GM21515 (cell line): ENCODE measurements around the gene ITGA3.

Source experiments
- ATAC-seq: cut with Tn5 transposase; IDR thresholded peaks from one replicate; pipeline ENCODE4 v1.9.1; 2021; ENCODE audit not compliant: unreplicated experiment

Gene ITGA3

DNA sequence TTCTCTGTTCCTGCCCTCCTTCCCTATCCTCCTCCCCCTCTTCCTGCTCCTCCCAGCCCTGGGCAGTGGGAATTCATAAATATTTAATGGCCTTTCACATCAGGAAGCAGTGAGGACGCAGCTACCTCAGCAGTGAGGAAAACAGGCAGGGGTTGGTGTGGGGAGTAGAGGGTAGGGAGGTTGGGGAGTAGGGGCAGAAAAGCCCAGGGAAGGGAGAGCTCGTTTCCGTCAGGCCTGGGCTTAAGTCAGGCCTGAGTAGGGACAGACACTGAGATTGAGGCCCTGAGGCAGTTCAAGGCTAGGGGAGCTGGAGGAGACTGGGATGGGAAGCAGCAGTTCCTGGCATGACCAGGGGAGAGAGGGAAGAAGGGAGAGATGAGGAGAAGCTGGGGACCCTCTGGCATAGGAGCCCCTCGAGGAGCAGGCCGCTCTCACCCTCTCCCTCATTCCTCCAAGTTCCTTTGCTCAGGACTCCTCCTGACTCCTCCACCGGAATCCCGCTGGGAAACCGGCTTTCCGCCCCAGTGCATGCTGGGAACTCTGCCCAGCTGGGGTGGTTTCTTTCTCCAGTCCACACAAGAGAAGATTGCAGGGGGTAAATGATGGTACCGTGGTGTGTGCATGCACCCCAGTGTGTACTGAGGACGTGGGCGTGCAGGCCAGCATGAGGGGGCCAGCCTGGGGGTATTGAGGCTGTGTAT lies 67.9 kb downstream of the ITGA3 start:
- ATAC-seq, result no peak

DNA sequence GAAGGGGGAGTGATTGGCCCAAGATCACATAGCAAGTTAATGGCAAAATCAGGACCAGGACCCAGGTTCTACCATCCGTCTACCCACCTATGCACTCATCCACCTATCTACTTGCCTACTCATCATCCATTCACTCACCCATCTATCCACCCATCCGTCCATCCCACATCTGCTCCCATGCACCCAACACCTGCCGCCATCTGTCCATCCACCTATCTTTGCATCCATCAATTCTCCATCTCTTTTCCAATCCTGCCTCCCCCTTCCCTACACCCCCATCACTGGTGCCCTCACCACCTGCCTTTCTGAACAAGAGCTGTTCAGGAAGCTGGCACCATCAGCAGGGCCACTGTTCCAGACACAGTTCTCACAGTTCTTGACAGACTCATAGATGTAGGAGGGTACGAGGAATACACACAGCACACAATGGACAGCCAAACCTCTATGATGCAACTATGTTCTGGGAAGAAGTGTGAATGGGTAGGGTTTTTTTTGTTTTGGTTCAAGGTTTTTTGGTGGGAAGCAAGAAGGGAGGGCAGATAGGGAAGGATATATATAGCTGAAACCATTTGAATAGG lies 69.6 kb downstream of the ITGA3 start:
- no peak for ATAC-seq

DNA sequence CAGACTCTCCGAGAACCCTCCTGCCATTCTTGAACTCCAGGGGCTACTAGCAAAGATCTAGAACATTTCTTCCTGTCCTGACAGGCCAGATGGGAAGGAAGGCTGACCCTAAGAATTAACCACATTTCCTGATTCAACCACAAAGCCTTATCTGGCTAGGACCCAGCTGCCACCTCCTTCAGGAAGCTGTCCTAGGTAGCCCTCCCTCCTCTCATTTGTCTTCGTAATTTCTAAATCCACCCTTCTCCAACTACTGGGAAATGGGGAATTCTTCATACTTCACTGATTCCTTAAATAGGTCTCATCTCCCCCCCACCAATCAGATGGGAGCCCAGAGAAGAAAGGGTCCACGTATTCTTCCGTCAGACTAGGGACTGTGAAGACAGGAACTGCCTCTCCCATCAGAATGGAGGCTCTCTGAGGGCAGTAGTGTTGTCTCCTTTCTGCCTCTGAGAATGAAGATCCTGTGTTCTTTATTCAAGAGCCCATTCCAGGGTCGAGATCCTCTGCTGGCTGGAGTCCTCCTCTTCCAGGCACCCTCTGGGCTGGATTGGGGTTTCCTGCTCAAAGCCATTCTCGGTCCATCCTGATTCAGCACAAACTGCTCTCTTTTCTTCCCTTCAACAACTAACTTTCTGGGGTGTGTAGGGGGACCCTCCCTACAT lies 71.9 kb downstream of the ITGA3 start:
- no peak for ATAC-seq

DNA sequence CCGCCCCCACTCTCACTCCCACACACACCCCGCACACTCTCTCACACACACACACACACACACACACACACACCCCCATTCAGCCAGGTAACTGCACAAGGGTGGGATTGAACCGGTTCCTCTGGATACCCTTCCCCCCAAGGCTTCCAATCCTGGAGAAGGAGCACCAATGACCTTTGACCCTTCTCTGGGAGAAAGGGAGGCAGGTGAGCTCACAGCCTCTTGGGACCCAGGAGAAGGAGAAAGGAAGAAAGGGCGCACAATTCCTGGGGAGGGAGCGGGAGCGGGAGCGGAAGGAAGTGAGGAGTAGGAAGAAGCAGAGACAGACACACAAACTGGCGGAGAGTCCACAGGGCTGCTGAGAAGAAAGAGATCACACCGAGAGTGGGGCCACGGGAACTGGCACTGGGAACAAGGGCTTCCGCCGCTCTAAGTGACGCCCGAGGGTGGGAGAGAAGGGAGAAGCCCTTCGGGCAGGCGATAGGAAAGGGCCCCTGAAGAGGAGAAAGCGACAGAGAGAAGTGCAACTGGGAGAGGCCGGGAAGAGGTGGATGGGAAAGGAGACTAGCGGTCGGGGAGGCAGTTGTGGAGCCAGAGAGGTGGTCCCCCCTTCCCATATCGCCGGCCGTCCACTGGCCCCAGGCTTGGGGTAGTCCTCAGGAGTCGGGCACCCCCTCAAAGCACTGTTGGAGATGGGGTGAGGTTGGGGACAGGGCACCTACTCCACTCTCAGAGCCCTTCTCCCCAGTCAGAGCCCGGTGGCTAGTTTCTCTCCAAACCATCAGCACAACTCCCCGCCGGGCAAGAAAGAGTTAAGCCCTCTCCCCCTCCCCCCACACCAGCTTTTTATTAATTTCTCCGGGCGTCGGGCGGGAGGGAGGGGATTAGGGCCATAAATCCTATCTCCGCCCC lies 72.8 kb downstream of the ITGA3 start:
- ATAC-seq, result no peak

DNA sequence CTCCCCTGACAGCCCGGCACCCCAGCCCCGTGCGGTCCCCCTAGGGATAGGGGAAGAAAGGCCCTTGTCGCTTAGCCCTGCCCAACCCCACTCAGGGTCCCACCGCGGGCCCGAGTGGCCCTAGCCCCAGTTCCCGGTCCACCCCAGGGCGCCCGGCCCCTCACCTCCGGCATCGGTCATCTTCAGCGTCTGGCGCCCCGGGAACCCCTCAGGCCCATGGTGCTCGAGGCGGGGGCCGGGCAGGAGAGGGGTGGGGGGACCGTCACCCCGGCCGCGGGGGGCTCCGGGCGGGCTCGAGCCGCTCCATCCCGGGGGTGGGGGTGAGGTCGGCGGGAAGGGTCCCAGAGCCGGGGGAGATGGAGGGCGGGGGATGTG lies 73.4 kb downstream of the ITGA3 start:
- no peak for ATAC-seq

DNA sequence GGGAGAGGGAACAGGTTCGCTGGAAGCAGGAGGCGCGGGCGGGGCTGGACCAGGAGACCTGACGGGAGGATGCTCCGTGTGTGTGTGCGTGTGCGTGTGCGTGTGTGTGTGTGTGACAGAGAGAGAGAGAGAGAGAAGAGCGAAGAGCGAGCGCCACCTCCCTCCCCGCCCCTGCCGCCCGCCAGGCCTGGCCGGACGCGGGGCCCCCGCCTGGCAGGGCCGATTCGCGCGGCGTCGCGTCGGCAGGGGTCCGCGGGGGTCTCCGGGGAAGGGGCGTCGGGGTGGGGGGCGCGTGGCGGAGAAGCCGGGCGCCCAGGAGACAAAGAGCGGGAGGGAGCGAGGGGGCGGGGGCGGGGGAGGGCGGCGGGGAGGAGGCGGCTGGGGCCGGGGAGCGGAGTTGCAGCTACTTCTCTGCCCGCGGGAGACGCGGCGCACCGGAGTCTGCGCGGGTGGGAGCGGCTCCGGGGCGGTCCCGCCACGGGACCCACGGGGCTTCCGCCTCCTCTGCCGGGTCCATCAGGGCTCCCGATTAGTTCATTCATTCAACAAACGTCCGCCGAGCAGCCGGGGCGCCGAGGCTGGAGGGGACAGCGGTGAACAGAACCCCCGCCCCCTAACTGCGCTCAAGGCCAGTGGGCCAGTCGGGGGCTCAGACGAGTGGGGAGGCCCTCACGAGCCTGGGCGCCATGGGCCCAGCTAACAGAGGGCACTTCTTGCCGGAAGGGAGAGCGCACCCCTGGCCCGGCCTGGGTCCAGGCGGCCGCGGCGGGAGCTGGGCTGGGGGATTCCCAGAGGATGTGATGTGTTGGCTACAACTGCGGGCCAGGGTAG lies 74.0 kb downstream of the ITGA3 start, which contains the start of gene SAMD14:
TSS of gene SAMD14 (minus strand) at position 433 of the 831 bp plus-strand sequence. CDS start 5,201 bp downstream, outside the sequence.
- no peak for ATAC-seq

DNA sequence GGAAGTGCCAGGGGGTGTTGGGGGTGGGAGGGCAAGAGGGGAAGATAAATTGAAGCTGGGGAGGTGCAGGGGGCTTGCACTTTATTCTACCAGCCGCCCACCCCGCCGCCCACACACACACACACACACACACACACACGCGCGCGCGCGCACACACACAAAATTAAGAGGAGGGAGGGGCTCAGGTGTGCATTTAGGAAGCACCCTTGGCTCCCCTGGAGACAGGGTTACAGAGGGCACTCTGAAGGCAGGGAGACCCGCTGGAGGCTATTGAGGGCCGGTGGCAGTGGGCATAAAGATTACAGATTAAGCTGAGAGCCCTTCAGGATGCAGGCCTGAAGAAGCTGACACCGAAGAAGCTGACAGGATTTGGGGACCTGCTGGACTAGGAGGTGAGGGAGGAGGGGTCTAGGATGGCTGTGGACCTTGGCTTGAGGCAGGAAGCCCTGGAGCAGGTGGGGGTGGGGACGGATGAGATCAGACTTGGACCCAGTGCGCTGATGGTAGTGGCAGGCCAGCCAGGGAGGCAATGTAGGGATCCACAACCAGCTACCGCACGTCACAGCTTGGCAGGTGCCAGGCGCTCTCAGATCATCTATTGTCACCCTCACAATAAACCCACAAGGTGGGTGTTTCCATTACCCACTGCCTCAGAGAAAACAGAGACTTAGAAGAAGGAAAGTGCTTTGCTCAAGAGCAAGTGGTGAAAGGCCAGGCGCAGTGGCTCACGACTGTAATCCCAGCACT lies 74.8 kb downstream of the ITGA3 start:
- ATAC-seq, result no peak

DNA sequence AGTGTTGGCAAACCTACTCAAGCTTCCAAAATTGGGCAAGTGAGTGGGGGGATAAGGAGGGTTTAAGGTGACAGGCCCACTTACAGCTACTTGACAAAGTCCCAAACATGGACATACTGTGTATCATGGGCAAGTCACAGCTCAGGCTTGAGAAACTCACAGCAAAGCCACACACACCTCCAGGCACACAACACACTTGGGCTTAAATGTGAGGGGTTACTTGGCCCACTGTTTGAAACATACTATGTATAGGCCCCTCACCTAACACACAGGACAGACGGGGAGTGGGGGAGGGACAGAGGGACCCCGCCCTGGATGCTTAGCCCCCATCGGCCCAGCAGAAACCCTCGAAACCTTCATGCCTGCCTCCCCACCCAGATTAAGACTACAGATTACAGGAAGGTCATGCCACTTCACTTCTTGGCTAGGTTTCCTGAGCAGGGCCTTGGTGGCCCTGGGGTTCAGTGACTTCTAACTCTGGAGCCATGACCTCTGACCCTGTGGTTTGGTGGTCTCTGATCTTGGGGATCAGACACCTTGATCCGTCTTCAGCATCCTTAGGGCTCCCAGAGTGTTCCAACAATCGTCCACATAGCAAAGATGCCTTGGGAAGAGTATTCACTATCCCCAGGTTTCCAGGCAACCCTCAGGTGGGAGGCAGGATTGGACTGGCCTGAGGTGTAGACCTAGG lies 76.3 kb downstream of the ITGA3 start:
- no peak for ATAC-seq

DNA sequence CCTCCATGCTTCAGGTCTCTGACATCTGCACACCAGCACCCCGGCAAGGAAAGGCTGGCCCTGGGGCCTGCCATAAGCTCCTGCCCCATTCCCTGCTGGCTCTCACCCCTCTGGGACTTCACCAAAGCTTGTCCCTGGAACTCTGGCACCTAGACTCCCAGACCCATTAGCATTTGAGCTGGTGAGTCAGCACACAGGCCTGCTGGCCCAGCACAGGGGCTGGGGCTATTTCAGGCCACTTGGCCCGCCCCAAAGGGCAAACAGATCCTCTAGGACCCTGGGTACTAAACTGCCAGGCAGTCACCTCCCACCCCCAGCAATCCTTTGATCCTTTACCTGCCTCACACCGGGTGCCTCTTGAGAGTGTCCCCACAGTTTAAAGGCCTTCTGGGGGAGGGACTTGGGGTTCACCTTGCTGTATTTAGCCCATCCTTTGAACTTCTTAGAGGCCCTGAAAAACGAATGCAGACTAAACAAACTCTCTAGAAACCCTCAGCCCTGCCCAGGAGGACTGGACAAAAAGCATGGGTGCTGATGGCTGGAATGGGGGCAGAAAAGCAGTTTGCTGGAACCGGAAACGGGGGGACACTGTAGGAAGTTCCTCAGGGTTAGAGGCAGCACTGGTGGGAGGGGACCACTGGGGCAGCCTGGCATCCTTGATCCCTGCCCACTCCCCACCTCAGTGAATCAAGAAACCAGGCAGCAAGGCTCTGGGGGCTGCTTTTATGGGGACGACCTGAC lies 77.3 kb downstream of the ITGA3 start:
- ATAC-seq, result no peak

DNA sequence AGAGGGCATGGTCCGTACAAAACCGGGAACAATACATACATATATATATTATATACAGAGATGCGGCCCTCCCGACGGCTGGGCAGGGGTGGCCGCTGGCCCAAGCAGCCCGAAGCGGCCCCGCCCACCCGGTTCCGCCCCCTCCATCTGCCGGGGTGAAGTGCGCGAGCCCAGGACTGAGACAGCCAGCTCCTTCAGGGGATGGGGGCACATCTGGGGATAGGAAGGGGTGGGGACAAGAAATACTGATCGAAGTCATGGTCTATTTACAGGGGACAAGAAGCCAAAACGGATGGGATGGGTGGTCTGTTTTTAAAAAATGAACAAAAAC lies 77.8 kb downstream of the ITGA3 start:
- ATAC-seq, result no peak

DNA sequence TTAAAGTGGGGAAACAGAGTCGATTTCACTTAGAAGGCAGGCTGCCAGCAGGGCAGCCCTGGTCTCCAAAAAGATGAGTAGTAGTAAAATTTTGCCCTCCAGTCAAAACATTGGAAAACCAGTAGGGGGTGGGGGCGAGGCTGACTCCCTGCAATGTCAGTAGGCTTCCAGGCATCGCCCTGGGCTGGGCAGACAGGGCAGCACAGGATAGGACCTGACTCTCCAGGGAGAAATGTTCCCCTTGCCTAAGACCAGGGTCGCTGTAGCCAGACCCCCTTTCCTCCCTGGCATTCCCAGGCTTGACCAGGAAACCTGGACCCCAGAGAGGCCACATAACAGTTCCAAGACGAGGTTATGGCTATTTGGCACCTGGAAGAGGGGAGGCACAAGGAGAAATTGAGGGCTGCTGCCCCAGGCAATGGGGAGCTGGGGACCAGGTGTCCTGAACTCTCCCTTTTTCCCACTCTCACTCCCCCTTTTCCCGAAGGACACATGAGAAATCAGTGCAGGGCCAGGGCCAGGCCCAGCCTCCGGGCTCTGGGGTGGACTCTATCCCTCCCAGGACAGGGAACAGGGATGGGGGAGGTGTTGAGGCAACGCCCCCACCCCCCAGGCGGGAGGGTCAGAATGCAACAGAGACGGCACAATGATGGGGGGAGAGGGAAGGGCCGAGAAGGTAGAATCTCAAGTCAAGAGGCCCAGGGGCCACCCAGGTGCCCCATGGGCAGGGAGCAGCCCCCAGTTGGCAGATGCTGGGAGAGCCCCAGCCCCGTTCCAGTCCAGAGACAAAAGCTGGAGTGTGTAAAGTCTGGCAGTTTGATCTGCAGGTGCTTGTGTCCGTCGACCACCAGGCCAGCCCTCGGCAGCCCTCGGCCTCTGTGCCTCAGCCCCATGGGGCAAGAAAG lies 78.5 kb downstream of the ITGA3 start:
- ATAC-seq, result no peak

DNA sequence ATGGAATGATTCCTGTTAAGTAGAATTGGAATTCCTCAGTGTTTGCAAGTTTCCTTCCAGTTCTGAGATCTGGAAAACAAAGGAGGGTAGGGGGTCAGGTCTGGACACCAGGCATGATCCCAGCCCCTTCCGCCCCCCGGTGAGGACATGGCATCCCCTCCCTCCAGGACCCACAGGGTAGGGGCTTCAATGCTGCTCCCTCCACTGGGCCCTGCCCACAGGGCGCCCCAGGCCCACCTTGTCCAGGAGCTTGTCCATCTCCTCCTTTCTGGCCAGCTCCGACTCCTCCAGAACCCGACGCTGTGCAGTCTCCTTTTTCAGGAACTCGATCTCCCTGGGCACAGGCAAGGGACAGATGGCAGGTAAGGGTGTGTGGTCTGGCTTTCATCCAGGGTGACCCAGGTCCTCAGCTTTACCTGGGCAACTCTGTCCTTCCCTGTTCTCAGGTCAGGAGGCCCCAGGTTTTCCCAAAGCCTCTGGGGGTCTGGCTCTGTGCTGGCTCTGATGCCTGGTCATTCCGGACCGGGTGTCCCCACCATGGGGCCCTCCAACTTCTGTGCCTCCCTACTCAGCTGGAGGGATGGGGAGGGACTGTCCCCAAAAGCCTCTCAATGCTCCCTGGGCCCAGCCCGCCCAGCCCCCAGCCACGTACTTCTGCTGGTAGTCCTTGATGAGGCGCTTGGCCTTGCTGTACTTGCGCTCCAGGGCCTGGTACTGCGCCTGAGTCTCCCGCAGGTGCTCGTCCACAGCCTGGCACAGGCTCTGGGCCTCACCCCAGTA lies 79.6 kb downstream of the ITGA3 start:
- no peak for ATAC-seq

DNA sequence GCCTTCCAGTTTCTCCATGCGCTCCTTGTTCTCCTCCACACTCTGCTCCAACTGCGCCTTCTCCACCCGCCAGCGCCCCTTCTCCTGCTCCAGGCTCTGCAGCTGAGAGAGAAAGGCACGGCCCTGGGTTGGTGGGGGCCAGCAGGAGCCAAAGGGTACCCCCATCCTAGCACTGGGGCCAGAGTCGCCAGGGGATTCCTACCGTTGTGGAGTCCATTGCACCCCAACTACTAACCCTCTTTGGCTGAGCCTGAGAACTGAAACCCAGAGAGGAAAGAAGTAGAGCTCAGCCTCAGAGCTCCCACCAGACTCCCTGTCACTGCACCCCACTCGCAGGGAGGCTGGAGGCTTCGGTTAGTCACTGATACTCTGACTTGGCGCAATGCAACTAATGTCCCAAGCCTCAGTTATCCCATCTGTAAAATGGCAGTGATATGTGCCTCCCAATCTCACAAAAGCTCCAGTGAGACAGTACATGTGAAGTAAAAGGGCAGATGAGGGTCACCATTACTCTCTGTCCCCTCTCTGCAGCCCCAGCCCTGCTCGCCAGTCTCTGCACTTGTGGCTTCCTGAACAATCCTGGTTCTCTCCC lies 80.3 kb downstream of the ITGA3 start:
- no peak for ATAC-seq

DNA sequence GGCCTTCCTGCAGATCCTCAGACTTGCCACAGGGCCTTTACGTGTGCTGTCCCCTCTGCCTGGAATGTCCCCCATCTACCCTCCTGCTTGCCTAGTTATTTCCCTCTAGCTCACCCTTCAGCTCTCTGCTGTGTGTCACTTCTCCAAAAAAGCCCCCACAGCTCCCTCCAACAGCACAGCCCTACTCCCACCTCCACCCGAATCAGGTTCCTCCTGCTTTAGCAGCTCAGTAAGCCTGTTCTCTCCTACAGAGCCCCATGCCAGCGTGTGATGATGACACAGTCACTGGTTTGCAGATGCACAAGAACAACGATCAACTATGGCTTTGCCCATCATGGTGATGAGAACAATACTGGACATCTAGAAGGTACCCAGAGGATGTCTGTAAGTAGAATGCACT lies 81.1 kb downstream of the ITGA3 start:
- no peak for ATAC-seq

DNA sequence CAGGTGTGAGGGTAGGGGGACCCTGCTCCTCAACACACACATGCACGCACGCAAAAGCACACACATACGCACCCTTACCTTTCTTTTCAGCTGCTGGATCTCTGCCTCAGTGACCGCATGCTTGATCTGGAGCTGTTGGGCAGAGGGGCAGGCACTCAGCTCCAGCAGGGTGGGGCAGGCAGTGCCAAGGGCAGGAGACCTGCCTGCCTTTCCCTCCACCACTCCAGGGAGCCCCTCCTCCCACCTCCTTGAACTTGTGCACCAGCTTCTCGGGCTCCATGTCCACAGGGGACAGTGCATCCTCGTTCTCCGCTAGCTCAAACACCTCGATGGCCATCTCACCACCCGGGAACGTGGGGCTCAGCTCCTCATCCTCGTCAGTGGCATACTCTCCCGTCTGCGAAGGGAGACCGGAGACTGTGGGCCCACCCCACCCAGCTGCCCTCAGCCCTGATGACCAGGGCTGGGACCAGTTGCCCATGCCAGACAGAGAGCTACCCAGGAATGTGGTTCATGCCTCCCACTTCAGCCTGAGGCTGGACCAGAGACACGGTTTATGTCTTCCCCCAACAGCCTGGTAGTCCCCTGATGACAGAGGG lies 83.4 kb downstream of the ITGA3 start:
- no peak for ATAC-seq
